ENCODE results near the gene FAM171A1. TPM values are rescaled to one million over a fixed set of nuclear protein-coding genes. Genes with fewer than 3 reads are reported as not detected.

The FAM171A1 gene
- total RNA-seq, 4 donors from 2014 or later = 7.4 to 40.4 (median 21.6) TPM

- no peak for TF ChIP-seq POLR2A (IDR thresholded peaks at IDR 0.05)
- TF ChIP-seq CTCF (IDR thresholded peaks at IDR 0.05) = no peak
- no peak overlapping the region for H3K4me3 ChIP-seq
- no peaks in the 10 kb centered on the region for H3K27me3 ChIP-seq
- H3K36me3 ChIP-seq = no peaks in the 10 kb centered on the region
- DNase-seq = no peak
- H3K27ac ChIP-seq = no peak overlapping the region
- intact Hi-C loops (cut with DNase I; ENCODE audit: low total_unique reads) = no loop called here
- H3K4me1 ChIP-seq = no peaks in the 10 kb centered on the region
- no peaks in the 10 kb centered on the region for H3K9me3 ChIP-seq
Measured at GRCh38 chr10:15360566-15360965, 10.5 kb downstream of the FAM171A1 start.

- Histone ChIP-seq H3K9me3 (no peaks in the 10 kb centered on the region), H3K27me3 (no peaks in the 10 kb centered on the region), H3K27ac (no peak overlapping the region), H3K4me1 (no peaks in the 10 kb centered on the region), H3K4me3 (no peak overlapping the region), H3K36me3 (no peaks in the 10 kb centered on the region)
- intact Hi-C loops (cut with DNase I; ENCODE audit: low total_unique reads) = no loop called here
- TF ChIP-seq POLR2A (IDR thresholded peaks at IDR 0.05) = no peak
- no peak for TF ChIP-seq CTCF (IDR thresholded peaks at IDR 0.05)
- DNase-seq = no peak
Measured at GRCh38 chr10:15353471-15354017, 17.5 kb downstream of the FAM171A1 start.

- no peak overlapping the region for H3K4me3 ChIP-seq
- intact Hi-C loops (cut with DNase I; ENCODE audit: low total_unique reads) = no loop called here
- H3K9me3 ChIP-seq = no peaks in the 10 kb centered on the region
- no peak overlapping the region for H3K27ac ChIP-seq
- DNase-seq = no peak
- TF ChIP-seq CTCF (IDR thresholded peaks at IDR 0.05) (no peak), POLR2A (IDR thresholded peaks at IDR 0.05) (no peak)
- no peaks in the 10 kb centered on the region for H3K4me1 ChIP-seq
- no peaks in the 10 kb centered on the region for H3K27me3 ChIP-seq
- H3K36me3 ChIP-seq = no peaks in the 10 kb centered on the region
Measured at GRCh38 chr10:15352836-15353235, 18.3 kb downstream of the FAM171A1 start.

- intact Hi-C loops (cut with DNase I; ENCODE audit: low total_unique reads) = no loop called here
- no peak for DNase-seq
- H3K27ac ChIP-seq = no peak overlapping the region
Measured at GRCh38 chr10:15352201-15352600, 18.9 kb downstream of the FAM171A1 start.

More at GRCh38 chr10:15352201-15352600, 18.9 kb downstream of the FAM171A1 start:
- Histone ChIP-seq H3K4me3 (no peak overlapping the region), H3K9me3 (no peaks in the 10 kb centered on the region), H3K27me3 (no peaks in the 10 kb centered on the region), H3K36me3 (no peaks in the 10 kb centered on the region), H3K4me1 (no peaks in the 10 kb centered on the region)
- TF ChIP-seq CTCF (IDR thresholded peaks at IDR 0.05) = no peak
- TF ChIP-seq POLR2A (IDR thresholded peaks at IDR 0.05) = no peak

Data from uterus (tissue), 4 donors.